Progenitor cell of endocrine pancreas (in vitro differentiated cells): ENCODE measurements around the gene NTN1. TPM values are rescaled to one million over a fixed set of nuclear protein-coding genes. Genes with fewer than 3 reads are reported as not detected.

Source experiments
- DNase-seq: peaks from one replicate; pipeline ENCODE4 v3.0.0; 2021; ENCODE audit warnings: low spot score; ENCODE audit not compliant: unreplicated experiment
- H3K27ac Mint-ChIP-seq: 2 replicates; pipeline ENCODE4 v1.8.0; 2021; ENCODE audit warnings: mild to moderate bottlenecking, moderate library complexity, mixed read lengths
- H3K27me3 Mint-ChIP-seq: 2 replicates; pipeline ENCODE4 v1.8.0; 2021; ENCODE audit warnings: mixed read lengths
- H3K36me3 Mint-ChIP-seq: 2 replicates; pipeline ENCODE4 v1.8.0; 2022; ENCODE audit warnings: mixed read lengths; ENCODE audit not compliant: insufficient read depth
- H3K4me1 Mint-ChIP-seq: 2 replicates; pipeline ENCODE4 v1.8.0; 2021; ENCODE audit warnings: low read depth, mixed read lengths
- H3K4me3 Mint-ChIP-seq: 2 replicates; pipeline ENCODE4 v1.8.0; 2021; ENCODE audit warnings: low read depth, mild to moderate bottlenecking, moderate library complexity, mixed read lengths
- H3K9me3 Mint-ChIP-seq: 2 replicates; pipeline ENCODE4 v1.8.0; 2021; ENCODE audit warnings: low read depth, mixed read lengths
- CTCF ChIP-seq: fragments of 200-600 bp; sonication (generic); IDR thresholded peaks from one replicate; pipeline ENCODE4 v1.5.0; 2021; ENCODE audit warnings: antibody characterized with exemption, mild to moderate bottlenecking; ENCODE audit not compliant: unreplicated experiment
- total RNA-seq: library from RNA; stranded (reverse); gene quantifications from 2 replicates; pipeline ENCODE4 v1.2.1, GENCODE V29; 2021

Gene NTN1
- total RNA-seq, 1 donor from 2014 or later, result 4.4 TPM

GRCh38 chr17:9229160-9229825, 208.0 kb downstream of the NTN1 start:
- Mint-ChIP-seq H3K4me1 (no peaks in the 10 kb centered on the region), H3K27ac (no peak overlapping the region), H3K4me3 (no peak overlapping the region), H3K36me3 (no peaks in the 10 kb centered on the region), H3K9me3 (no peaks in the 10 kb centered on the region), H3K27me3 (peaks cover 16% of the 10 kb centered on the region)
- TF ChIP-seq CTCF, result no peak
- DNase-seq, result no peak

GRCh38 chr17:9229826-9230201, 208.5 kb downstream of the NTN1 start:
- no peaks in the 10 kb centered on the region for H3K36me3 Mint-ChIP-seq

GRCh38 chr17:9230346-9230745, 209.0 kb downstream of the NTN1 start:
- no peak overlapping the region for H3K4me3 Mint-ChIP-seq
- no peaks in the 10 kb centered on the region for H3K36me3 Mint-ChIP-seq
- TF ChIP-seq CTCF, result no peak
- no peak overlapping the region for H3K27ac Mint-ChIP-seq
- H3K27me3 Mint-ChIP-seq, result peaks cover 9% of the 10 kb centered on the region
- DNase-seq, result no peak
- H3K9me3 Mint-ChIP-seq, result no peaks in the 10 kb centered on the region
- H3K4me1 Mint-ChIP-seq, result no peaks in the 10 kb centered on the region

More at GRCh38 chr17:9229826-9230201, 208.5 kb downstream of the NTN1 start:
- no peaks in the 10 kb centered on the region for H3K4me1 Mint-ChIP-seq
- DNase-seq, result no peak
- H3K9me3 Mint-ChIP-seq, result no peaks in the 10 kb centered on the region
- H3K4me3 Mint-ChIP-seq, result no peak overlapping the region
- peaks cover 11% of the 10 kb centered on the region for H3K27me3 Mint-ChIP-seq
- no peak for TF ChIP-seq CTCF
- no peak overlapping the region for H3K27ac Mint-ChIP-seq

GRCh38 chr17:9230861-9231260, 209.6 kb downstream of the NTN1 start:
- H3K4me1 Mint-ChIP-seq, result no peaks in the 10 kb centered on the region
- peaks cover 9% of the 10 kb centered on the region for H3K27me3 Mint-ChIP-seq
- TF ChIP-seq CTCF, result no peak
- no peak overlapping the region for H3K27ac Mint-ChIP-seq
- no peak for DNase-seq
- H3K36me3 Mint-ChIP-seq, result no peaks in the 10 kb centered on the region
- H3K9me3 Mint-ChIP-seq, result no peaks in the 10 kb centered on the region
- no peak overlapping the region for H3K4me3 Mint-ChIP-seq

GRCh38 chr17:9231449-9232154, 210.3 kb downstream of the NTN1 start:
- H3K27me3 Mint-ChIP-seq, result peaks cover 9% of the 10 kb centered on the region
- no peak overlapping the region for H3K27ac Mint-ChIP-seq
- H3K4me1 Mint-ChIP-seq, result no peaks in the 10 kb centered on the region
- no peak for DNase-seq
- no peaks in the 10 kb centered on the region for H3K36me3 Mint-ChIP-seq
- no peaks in the 10 kb centered on the region for H3K9me3 Mint-ChIP-seq
- H3K4me3 Mint-ChIP-seq, result no peak overlapping the region
- no peak for TF ChIP-seq CTCF
